K562 (cell line): ENCODE data around the gene ZNF792. TPM values are rescaled to one million over a fixed set of nuclear protein-coding genes. Genes with fewer than 3 reads are reported as not detected.

Experiments used
- ATF1 ChIP-seq, 2 experiments: fragments of 450-650 bp in 1 of 2; IDR thresholded peaks; 2 replicates each; pipeline ENCODE4 v1.6.1; 2016; ENCODE audit warnings: missing compliant biosample characterization in 1 of 2, missing genetic modification characterization in 1 of 2
- CEBPG ChIP-seq, 3 experiments: fragments of 200-800 bp in 1 of 3; sonication (Bioruptor generic) in 1 of 3; sonication (generic) in 1 of 3; formaldehyde crosslinking in 1 of 3; IDR thresholded peaks in 2 of 3; conservative IDR thresholded peaks in 1 of 3; 2 replicates each; pipeline versions ENCODE4 v1.6.1 to v1.8.0; 2016 to 2022; ENCODE audit warnings: missing compliant biosample characterization in 2 of 3, missing genetic modification characterization in 2 of 3, mild to moderate bottlenecking in 1 of 3, missing genetic modification reagents in 1 of 3
- CREBBP ChIP-seq: IDR thresholded peaks from one replicate; pipeline ENCODE4 v1.6.1; 2012; ENCODE audit warnings: low read depth, mild to moderate bottlenecking, control low read depth, inconsistent platforms, low read length
- DLX4 ChIP-seq: fragments of 250-450 bp; sonication (Bioruptor Pico); IDR thresholded peaks from 2 replicates; pipeline ENCODE4 v1.6.1; 2021; ENCODE audit warnings: mild to moderate bottlenecking
- EP400 ChIP-seq: fragments of 450-650 bp; IDR thresholded peaks from 2 replicates; pipeline ENCODE4 v1.6.1; 2017; ENCODE audit warnings: antibody characterized with exemption, mild to moderate bottlenecking, moderate library complexity
- HIVEP1 ChIP-seq: fragments of 250-450 bp; sonication (Bioruptor Pico); IDR thresholded peaks from 2 replicates; pipeline ENCODE4 v1.4.0; 2020; ENCODE audit warnings: mild to moderate bottlenecking
- HMG20A ChIP-seq: fragments of 450-650 bp; formaldehyde crosslinking; conservative IDR thresholded peaks from 2 replicates; pipeline ENCODE4 v1.4.0; 2020; ENCODE audit warnings: mild to moderate bottlenecking, mixed read lengths
- HNRNPLL ChIP-seq: fragments of 200-400 bp; formaldehyde crosslinking; IDR thresholded peaks from 2 replicates; pipeline ENCODE4 v1.6.1; 2017; ENCODE audit warnings: low read length, low read depth, mild to moderate bottlenecking; ENCODE audit not compliant: poor library complexity, severe bottlenecking
- JUND ChIP-seq, 2 experiments: IDR thresholded peaks; 2 replicates in 1 of 2; 3 replicates in 1 of 2; pipeline ENCODE4 v1.6.1; 2011; ENCODE audit warnings: borderline replicate concordance in 2 of 2, low read depth in 2 of 2, low read length in 2 of 2, improper control_type of control experiment in 1 of 2, missing biosample characterization in 1 of 2, missing genetic modification characterization in 1 of 2, missing genetic modification reagents in 1 of 2
- NBN ChIP-seq: fragments of 450-650 bp; IDR thresholded peaks from 2 replicates; pipeline ENCODE4 v1.6.1; 2016; ENCODE audit warnings: low read depth, mild to moderate bottlenecking
- PHF8 ChIP-seq: fragments of 200-600 bp; sonication (generic); IDR thresholded peaks from 2 replicates; pipeline ENCODE4 v1.6.1; 2012; ENCODE audit warnings: mixed run types, mild to moderate bottlenecking, inconsistent platforms, low read length, moderate library complexity, borderline replicate concordance
- RBM39 ChIP-seq: fragments of 200-400 bp; formaldehyde crosslinking; optimal IDR thresholded peaks from 2 replicates; pipeline ENCODE3; 2018; ENCODE audit warnings: low read depth, low read length
- SLC30A9 ChIP-seq: fragments of 250-450 bp; sonication (Bioruptor Pico); IDR thresholded peaks from 2 replicates; pipeline ENCODE4 v1.8.0; 2022; ENCODE audit warnings: mild to moderate bottlenecking, moderate library complexity
- TEAD2 ChIP-seq: fragments of 450-650 bp; IDR thresholded peaks from 2 replicates; pipeline ENCODE4 v1.6.1; 2016; ENCODE audit warnings: missing genetic modification characterization, control low read depth, missing compliant biosample characterization
- UBTF ChIP-seq, 2 experiments: IDR thresholded peaks; 2 replicates each; pipeline ENCODE4 v1.6.1; 2012; ENCODE audit warnings: improper control_type of control experiment in 2 of 2, low read depth in 2 of 2, low read length in 2 of 2, borderline replicate concordance in 1 of 2
- ZBTB33 ChIP-seq: sonication (generic); formaldehyde crosslinking; IDR thresholded peaks from 2 replicates; pipeline ENCODE4 v1.8.1; 2023; ENCODE audit warnings: mild to moderate bottlenecking, missing genetic modification reagents
- ZNF324 ChIP-seq: fragments of 250-450 bp; sonication (Bioruptor Pico); IDR thresholded peaks from 2 replicates; pipeline ENCODE4 v1.4.0; 2020; ENCODE audit warnings: mild to moderate bottlenecking
- ZNF347 ChIP-seq: fragments of 450-650 bp; formaldehyde crosslinking; IDR thresholded peaks from 2 replicates; pipeline ENCODE4 v1.4.0; 2020; ENCODE audit warnings: low read depth, mild to moderate bottlenecking, moderate library complexity
- polyA plus RNA-seq, 8 experiments: library from polyadenylated mRNA; depleted of rRNA in 4 of 8; stranded (reverse) in 5 of 8; unstranded in 3 of 8; fragments of >200 nt; fragmentation: Nextera tagmentation in 2 of 8; fragmentation: Illumina TruSeq in 1 of 8; extraction: Ambion mirVana in 2 of 8; extraction: Trizol in 1 of 8; gene quantifications; 2 replicates each; pipeline versions ENCODE4 v1.2.1 to v1.2.3, GENCODE V29; 2011 to 2014; ENCODE audit warnings: inconsistent platforms in 1 of 8, missing spikeins in 1 of 8
- total RNA-seq, 7 experiments: library from RNA; depleted of rRNA in 6 of 7; stranded (reverse); fragments of >200 nt in 6 of 7; fragmentation: Illumina TruSeq in 2 of 7; extraction: Trizol in 2 of 7; gene quantifications; 2 replicates each; pipeline versions ENCODE4 v1.2.1 to v1.2.3, GENCODE V29; 2011 to 2021; ENCODE audit warnings: low replicate concordance in 1 of 7

ZNF792 gene
- total and polyA plus RNA-seq, 9 of the 15 experiments (the other 6 are each of a cell fraction or from before 2014, with no cell fraction given) = 3.3 to 16.5 (median 10.4) TPM

DNA sequence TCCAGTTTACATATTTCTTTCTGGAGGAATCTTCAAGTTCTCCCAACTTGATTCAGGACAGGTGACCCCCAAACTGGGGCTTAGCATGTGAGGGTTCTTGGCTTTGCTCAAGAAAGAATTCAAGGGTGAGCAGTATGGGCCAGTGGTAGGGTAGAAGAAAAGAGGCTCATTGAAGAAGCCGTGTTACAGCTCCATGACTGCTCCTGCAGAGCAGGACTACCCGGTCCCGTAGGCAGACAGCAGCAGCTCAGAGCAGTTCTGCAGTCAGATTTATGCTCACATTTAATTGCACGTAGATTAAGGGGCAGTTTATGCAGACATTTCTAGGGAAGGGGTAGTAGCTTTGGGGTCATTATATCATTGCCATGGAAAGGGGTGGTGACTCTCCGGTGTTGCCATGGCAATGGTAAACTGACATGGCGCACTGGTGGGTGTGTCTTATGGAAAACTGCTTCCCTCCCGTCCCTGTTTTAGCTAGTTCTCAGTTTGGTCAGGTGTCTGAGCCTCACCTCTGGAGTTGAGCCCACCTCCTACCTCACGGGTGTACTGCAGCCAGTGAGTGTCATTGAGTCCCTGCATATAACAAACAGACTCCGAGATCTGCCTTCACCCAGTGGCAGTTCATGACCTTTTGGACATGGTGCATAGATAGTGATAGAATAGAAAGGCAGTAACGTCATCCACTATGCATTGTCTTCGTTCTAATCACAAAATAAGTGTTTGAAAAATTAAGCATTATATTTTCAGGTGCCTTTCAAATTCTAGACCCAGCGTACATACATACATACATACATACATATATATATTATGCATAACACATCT is 16.0 kb upstream of the ZNF792 start (continued):
- TF ChIP-seq UBTF (IDR thresholded peaks at IDR 0.05; ENCODE audit: borderline replicate concordance in 1 of 2, low read depth in 2 of 2, low read length in 2 of 2) (no peak), HIVEP1 (CRISPR knock-in tag) (no peak), RBM39 (no peak), TEAD2 (tag) (no peak), PHF8 (no peak), ZNF324 (CRISPR knock-in tag) (no peak), ZNF347 (CRISPR knock-in tag) (no peak), HNRNPLL (no peak), CREBBP (no peak), JUND (IDR thresholded peaks at IDR 0.05; ENCODE audit: borderline replicate concordance, low read depth, low read length) (peak; percentile 13; the same call in 1 of the 2 replicates), JUND (tag; IDR thresholded peaks at IDR 0.05; ENCODE audit: borderline replicate concordance, low read depth, low read length) (0 out of 3 replicates have a peak, but pooled peaks have one; percentile 15), ATF1 (CRISPR knock-in tag; IDR thresholded peaks at IDR 0.05) (no peak), ATF1 (tag; IDR thresholded peaks at IDR 0.05) (no peak), HMG20A (CRISPR knock-in tag) (no peak), NBN (no peak), DLX4 (CRISPR knock-in tag) (no peak), ZBTB33 (CRISPR knock-in tag) (no peak), SLC30A9 (CRISPR knock-in tag) (no peak), CEBPG (CRISPR knock-in tag; IDR thresholded peaks at IDR 0.05) (no peak), CEBPG (tag; conservative IDR thresholded peaks at IDR 0.05 in 1 of 2, IDR thresholded peaks at IDR 0.05 in 1 of 2) (no peak), EP400 (no peak)
